HepG2 (cell line): ENCODE data around the gene POLRMT. TPM values are rescaled to one million over a fixed set of nuclear protein-coding genes. Genes with fewer than 3 reads are reported as not detected.

Experiments used
- ATF1 ChIP-seq: IDR thresholded peaks from 2 replicates; pipeline ENCODE4 v1.6.1; 2016; ENCODE audit warnings: mild to moderate bottlenecking, control low read depth
- ATF7-NPFF ChIP-seq: sonication (generic); formaldehyde crosslinking; IDR thresholded peaks from 2 replicates; pipeline ENCODE4 v1.8.1; 2023; ENCODE audit warnings: mild to moderate bottlenecking, low read depth, missing genetic modification reagents, moderate library complexity
- ATRX ChIP-seq: sonication (generic); formaldehyde crosslinking; IDR thresholded peaks from 2 replicates; pipeline ENCODE4 v1.4.0; 2020; ENCODE audit warnings: missing genetic modification reagents, borderline replicate concordance
- ELF3 ChIP-seq: IDR thresholded peaks from 2 replicates; pipeline ENCODE4 v1.6.1; 2016; ENCODE audit warnings: missing genetic modification reagents, missing compliant biosample characterization
- FOXC1 ChIP-seq: sonication (generic); formaldehyde crosslinking; IDR thresholded peaks from 2 replicates; pipeline ENCODE4 v1.8.0; 2022; ENCODE audit warnings: mild to moderate bottlenecking, missing genetic modification reagents, borderline replicate concordance
- GABPA ChIP-seq, 2 experiments: IDR thresholded peaks; 2 replicates each; pipeline ENCODE4 v1.6.1; 2011 to 2016; ENCODE audit warnings: low read depth in 2 of 2, low read length in 1 of 2, missing biosample characterization in 1 of 2, missing genetic modification characterization in 1 of 2
- KDM5B ChIP-seq: sonication (generic); formaldehyde crosslinking; IDR thresholded peaks from 2 replicates; pipeline ENCODE4 v1.4.0; 2020; ENCODE audit warnings: missing genetic modification reagents, mild to moderate bottlenecking, borderline replicate concordance
- KLF16 ChIP-seq, 2 experiments: sonication (generic) in 1 of 2; formaldehyde crosslinking in 1 of 2; IDR thresholded peaks; 2 replicates each; pipeline versions ENCODE4 v1.6.1 to v1.8.0; 2016 to 2023; ENCODE audit warnings: missing genetic modification reagents in 2 of 2, missing compliant biosample characterization in 1 of 2
- NCOA2 ChIP-seq: sonication (generic); formaldehyde crosslinking; IDR thresholded peaks from 2 replicates; pipeline ENCODE4 v1.8.0; 2022; ENCODE audit warnings: inconsistent platforms
- NR3C1 ChIP-seq: sonication (generic); formaldehyde crosslinking; IDR thresholded peaks from 2 replicates; pipeline ENCODE4 v1.4.0; 2020; ENCODE audit warnings: missing genetic modification reagents
- PRMT3 ChIP-seq: sonication (generic); formaldehyde crosslinking; IDR thresholded peaks from 2 replicates; pipeline ENCODE4 v1.8.1; 2022; ENCODE audit warnings: low read depth, mild to moderate bottlenecking, moderate library complexity, missing genetic modification reagents, borderline replicate concordance
- SALL2 ChIP-seq: sonication (generic); formaldehyde crosslinking; IDR thresholded peaks from 2 replicates; pipeline ENCODE4 v1.8.1; 2023; ENCODE audit warnings: mild to moderate bottlenecking, missing genetic modification reagents, inconsistent platforms
- SP4 ChIP-seq: sonication (generic); formaldehyde crosslinking; IDR thresholded peaks from 2 replicates; pipeline ENCODE4 v1.8.1; 2023; ENCODE audit warnings: mild to moderate bottlenecking, missing genetic modification reagents
- YEATS2 ChIP-seq: sonication (generic); formaldehyde crosslinking; IDR thresholded peaks from 2 replicates; pipeline ENCODE4 v1.4.0; 2020; ENCODE audit warnings: missing genetic modification reagents, borderline replicate concordance
- ZFP62 ChIP-seq: sonication (generic); formaldehyde crosslinking; IDR thresholded peaks from 2 replicates; pipeline ENCODE4 v1.4.0; 2020; ENCODE audit warnings: missing genetic modification reagents
- ZNF101 ChIP-seq: sonication (generic); formaldehyde crosslinking; IDR thresholded peaks from 2 replicates; pipeline ENCODE4 v1.4.0; 2020; ENCODE audit warnings: mild to moderate bottlenecking, low read depth, missing genetic modification reagents, borderline replicate concordance
- ZNF143 ChIP-seq: sonication (generic); formaldehyde crosslinking; IDR thresholded peaks from 2 replicates; pipeline ENCODE4 v1.4.0; 2020; ENCODE audit warnings: missing genetic modification reagents
- ZNF251 ChIP-seq: sonication (generic); formaldehyde crosslinking; IDR thresholded peaks from 2 replicates; pipeline ENCODE4 v1.9.0; 2021; ENCODE audit warnings: mild to moderate bottlenecking, missing genetic modification reagents
- ZNF263 ChIP-seq: sonication (generic); formaldehyde crosslinking; IDR thresholded peaks from 2 replicates; pipeline ENCODE4 v1.4.0; 2020; ENCODE audit warnings: missing genetic modification reagents
- ZNF564 ChIP-seq: sonication (generic); formaldehyde crosslinking; IDR thresholded peaks from 2 replicates; pipeline ENCODE4 v1.8.1; 2023; ENCODE audit warnings: mild to moderate bottlenecking, missing genetic modification reagents
- ZNF652 ChIP-seq: IDR thresholded peaks from 2 replicates; pipeline ENCODE4 v1.6.1; 2016; ENCODE audit warnings: low read depth, borderline replicate concordance
- ZNF776 ChIP-seq: sonication (generic); formaldehyde crosslinking; IDR thresholded peaks from 2 replicates; pipeline ENCODE4 v1.4.0; 2020; ENCODE audit warnings: mild to moderate bottlenecking, missing genetic modification reagents
- ZSCAN21 ChIP-seq: sonication (generic); formaldehyde crosslinking; IDR thresholded peaks from 2 replicates; pipeline ENCODE4 v1.8.0; 2022; ENCODE audit warnings: mild to moderate bottlenecking, missing genetic modification reagents, moderate library complexity, borderline replicate concordance
- polyA plus RNA-seq, 8 experiments: library from polyadenylated mRNA; depleted of rRNA in 3 of 8; stranded (reverse) in 7 of 8; unstranded in 1 of 8; fragments of >200 nt; fragmentation: Illumina TruSeq in 4 of 8; extraction: Trizol in 4 of 8; gene quantifications; 2 replicates each; pipeline versions ENCODE4 v1.2.1 to v1.2.3, GENCODE V29; 2011 to 2016; ENCODE audit warnings: low read depth in 4 of 8, missing spikeins in 1 of 8, mixed read lengths in 1 of 8; ENCODE audit not compliant: insufficient read depth in 1 of 8
- total RNA-seq, 5 experiments: library from RNA; depleted of rRNA; stranded (reverse); fragments of >200 nt; fragmentation: Illumina TruSeq; extraction: Trizol; gene quantifications; 2 replicates each; pipeline ENCODE4 v1.2.3, GENCODE V29; 2016; ENCODE audit warnings: low read depth in 1 of 5
- TF ChIP-seq, protein P1 (sequence below): sonication (generic); formaldehyde crosslinking; IDR thresholded peaks from 2 replicates; pipeline ENCODE4 v1.4.0; 2020; ENCODE audit warnings: missing genetic modification reagents
- TF ChIP-seq, protein P2 (sequence below): sonication (generic); formaldehyde crosslinking; IDR thresholded peaks from 2 replicates; pipeline ENCODE4 v1.4.0; 2020; ENCODE audit warnings: mild to moderate bottlenecking, missing genetic modification reagents
- TF ChIP-seq, protein P3 (sequence below): sonication (generic); formaldehyde crosslinking; IDR thresholded peaks from 2 replicates; pipeline ENCODE4 v1.5.1; 2020; ENCODE audit warnings: mild to moderate bottlenecking, missing genetic modification reagents, moderate library complexity

Gene POLRMT
- total and polyA plus RNA-seq, 2 of the 13 experiments (the other 11 are each of a cell fraction or from before 2014, with no cell fraction given): 78.0 to 101 TPM

DNA sequence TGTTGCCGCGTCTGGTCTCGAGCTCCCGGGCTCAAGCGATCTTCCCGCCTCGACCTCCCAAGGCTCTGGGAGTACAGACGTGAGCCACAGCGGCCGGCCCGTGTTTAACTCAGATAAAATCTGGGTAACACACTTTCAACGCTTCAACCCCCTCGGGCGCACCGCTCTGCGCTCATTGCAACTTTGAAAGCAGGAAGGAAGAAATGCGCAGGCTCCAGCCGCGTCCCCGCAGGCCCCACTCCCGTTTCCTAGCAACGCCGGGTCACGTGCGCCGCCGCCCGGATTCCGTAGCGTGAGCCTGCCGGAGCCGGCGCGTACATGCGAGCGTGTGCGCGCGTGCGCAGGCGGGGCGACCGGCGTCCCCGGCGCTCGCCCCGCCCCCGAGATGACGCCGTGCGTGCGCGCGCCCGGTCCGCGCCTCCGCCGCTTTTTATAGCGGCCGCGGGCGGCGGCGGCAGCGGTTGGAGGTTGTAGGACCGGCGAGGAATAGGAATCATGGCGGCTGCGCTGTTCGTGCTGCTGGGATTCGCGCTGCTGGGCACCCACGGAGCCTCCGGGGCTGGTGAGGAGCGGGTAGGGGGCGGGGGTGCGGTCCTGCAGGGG, 61.1 kb downstream of the POLRMT start, which contains the start of gene BSG (continued):
- TF ChIP-seq, protein P1, sequence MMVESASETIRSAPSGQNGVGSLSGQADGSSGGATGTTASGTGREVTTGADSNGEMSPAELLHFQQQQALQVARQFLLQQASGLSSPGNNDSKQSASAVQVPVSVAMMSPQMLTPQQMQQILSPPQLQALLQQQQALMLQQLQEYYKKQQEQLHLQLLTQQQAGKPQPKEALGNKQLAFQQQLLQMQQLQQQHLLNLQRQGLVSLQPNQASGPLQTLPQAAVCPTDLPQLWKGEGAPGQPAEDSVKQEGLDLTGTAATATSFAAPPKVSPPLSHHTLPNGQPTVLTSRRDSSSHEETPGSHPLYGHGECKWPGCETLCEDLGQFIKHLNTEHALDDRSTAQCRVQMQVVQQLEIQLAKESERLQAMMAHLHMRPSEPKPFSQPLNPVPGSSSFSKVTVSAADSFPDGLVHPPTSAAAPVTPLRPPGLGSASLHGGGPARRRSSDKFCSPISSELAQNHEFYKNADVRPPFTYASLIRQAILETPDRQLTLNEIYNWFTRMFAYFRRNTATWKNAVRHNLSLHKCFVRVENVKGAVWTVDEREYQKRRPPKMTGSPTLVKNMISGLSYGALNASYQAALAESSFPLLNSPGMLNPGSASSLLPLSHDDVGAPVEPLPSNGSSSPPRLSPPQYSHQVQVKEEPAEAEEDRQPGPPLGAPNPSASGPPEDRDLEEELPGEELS: 0 out of 2 replicates have a peak, but pooled peaks have one; percentile 40
- TF ChIP-seq KDM5B (peak; percentile 60; the same call in 1 of the 2 replicates), ATF1 (no peak), SALL2 (CRISPR knock-in tag) (peak; percentile 81; the same call in 1 of the 2 replicates), PRMT3 (CRISPR knock-in tag) (0 out of 2 replicates have a peak, but pooled peaks have one; percentile 22), ZNF652 (CRISPR knock-in tag) (no peak), ATF7-NPFF (no peak; the same call in 1 of the 2 replicates), ATRX (no peak), NCOA2 (peak; percentile 16; the same call in 1 of the 2 replicates), ZNF143 (CRISPR knock-in tag) (peak; percentile 58), ZNF776 (CRISPR knock-in tag) (peak; percentile 73; the same call in 1 of the 2 replicates), YEATS2 (CRISPR knock-in tag) (peak; percentile 26; the same call in 1 of the 2 replicates), ZNF101 (no peak), GABPA (IDR thresholded peaks at IDR 0.05; ENCODE audit: low read depth, low read length) (no peak), GABPA (CRISPR knock-in tag; IDR thresholded peaks at IDR 0.05; ENCODE audit: low read depth) (no peak), ZSCAN21 (CRISPR knock-in tag) (0 out of 2 replicates have a peak, but pooled peaks have one; percentile 20), ELF3 (peak; percentile 33; the same call in 1 of the 2 replicates), ZNF564 (CRISPR knock-in tag) (peak; percentile 70), ZNF263 (CRISPR knock-in tag) (no peak), NR3C1 (CRISPR knock-in tag) (no peak), ZFP62 (no peak), SP4 (CRISPR knock-in tag) (peak; percentile 80; the same call in 1 of the 2 replicates), FOXC1 (CRISPR knock-in tag) (peak; percentile 23), ZNF251 (CRISPR knock-in tag) (no peak), KLF16 (CRISPR knock-in tag; IDR thresholded peaks at IDR 0.05) (peak in 1 of 2 experiments; percentile 50; a peak in 2 of 4 replicates)
- TF ChIP-seq, protein P2, sequence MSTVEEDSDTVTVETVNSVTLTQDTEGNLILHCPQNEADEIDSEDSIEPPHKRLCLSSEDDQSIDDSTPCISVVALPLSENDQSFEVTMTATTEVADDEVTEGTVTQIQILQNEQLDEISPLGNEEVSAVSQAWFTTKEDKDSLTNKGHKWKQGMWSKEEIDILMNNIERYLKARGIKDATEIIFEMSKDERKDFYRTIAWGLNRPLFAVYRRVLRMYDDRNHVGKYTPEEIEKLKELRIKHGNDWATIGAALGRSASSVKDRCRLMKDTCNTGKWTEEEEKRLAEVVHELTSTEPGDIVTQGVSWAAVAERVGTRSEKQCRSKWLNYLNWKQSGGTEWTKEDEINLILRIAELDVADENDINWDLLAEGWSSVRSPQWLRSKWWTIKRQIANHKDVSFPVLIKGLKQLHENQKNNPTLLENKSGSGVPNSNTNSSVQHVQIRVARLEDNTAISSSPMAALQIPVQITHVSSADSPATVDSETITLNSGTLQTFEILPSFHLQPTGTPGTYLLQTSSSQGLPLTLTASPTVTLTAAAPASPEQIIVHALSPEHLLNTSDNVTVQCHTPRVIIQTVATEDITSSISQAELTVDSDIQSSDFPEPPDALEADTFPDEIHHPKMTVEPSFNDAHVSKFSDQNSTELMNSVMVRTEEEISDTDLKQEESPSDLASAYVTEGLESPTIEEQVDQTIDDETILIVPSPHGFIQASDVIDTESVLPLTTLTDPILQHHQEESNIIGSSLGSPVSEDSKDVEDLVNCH (CRISPR knock-in tag): no peak
- TF ChIP-seq, protein P3, sequence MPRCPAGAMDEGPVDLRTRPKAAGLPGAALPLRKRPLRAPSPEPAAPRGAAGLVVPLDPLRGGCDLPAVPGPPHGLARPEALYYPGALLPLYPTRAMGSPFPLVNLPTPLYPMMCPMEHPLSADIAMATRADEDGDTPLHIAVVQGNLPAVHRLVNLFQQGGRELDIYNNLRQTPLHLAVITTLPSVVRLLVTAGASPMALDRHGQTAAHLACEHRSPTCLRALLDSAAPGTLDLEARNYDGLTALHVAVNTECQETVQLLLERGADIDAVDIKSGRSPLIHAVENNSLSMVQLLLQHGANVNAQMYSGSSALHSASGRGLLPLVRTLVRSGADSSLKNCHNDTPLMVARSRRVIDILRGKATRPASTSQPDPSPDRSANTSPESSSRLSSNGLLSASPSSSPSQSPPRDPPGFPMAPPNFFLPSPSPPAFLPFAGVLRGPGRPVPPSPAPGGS: peak; percentile 61; the same call in 1 of the 2 replicates
